Liver (tissue), 9 donors: ENCODE results near the gene ATP6V1C2. TPM values are rescaled to one million over a fixed set of nuclear protein-coding genes. Genes with fewer than 3 reads are reported as not detected.

Source experiments
- DNase-seq: peaks from one replicate; pipeline ENCODE4 v3.0.0-alpha.2; 2017; ENCODE audit warnings: low spot score
- H3K27ac ChIP-seq, 2 donors: one replicate each; pipeline ENCODE4 v1.7.0; 2013; ENCODE audit warnings: inconsistent platforms in 2 of 2, low read length in 2 of 2, control low read depth in 1 of 2, low read depth in 1 of 2, mild to moderate bottlenecking in 1 of 2
- H3K27me3 ChIP-seq, 4 donors: one replicate each; pipeline versions ENCODE4 v1.6.1 to v1.7.0; 2013; ENCODE audit warnings: low read length in 3 of 4, inconsistent platforms in 1 of 4, mild to moderate bottlenecking in 1 of 4, moderate library complexity in 1 of 4; ENCODE audit not compliant: control insufficient read depth in 4 of 4, insufficient read depth in 4 of 4
- H3K36me3 ChIP-seq, 4 donors: one replicate each; pipeline versions ENCODE4 v1.6.1 to v1.7.0; 2013; ENCODE audit warnings: low read length in 3 of 4, mild to moderate bottlenecking in 3 of 4, low read depth in 1 of 4, moderate library complexity in 1 of 4; ENCODE audit not compliant: control insufficient read depth in 4 of 4, insufficient read depth in 3 of 4
- H3K4me1 ChIP-seq, 4 donors: one replicate each; pipeline versions ENCODE4 v1.6.1 to v1.7.0; 2013; ENCODE audit warnings: low read length in 3 of 4, mild to moderate bottlenecking in 3 of 4, moderate library complexity in 1 of 4; ENCODE audit not compliant: control insufficient read depth in 4 of 4, insufficient read depth in 4 of 4
- H3K4me3 ChIP-seq, 3 donors: one replicate each; pipeline versions ENCODE4 v1.6.1 to v1.7.0; 2013; ENCODE audit warnings: low read length in 3 of 3, control low read depth in 1 of 3, low read depth in 1 of 3, mild to moderate bottlenecking in 1 of 3
- H3K9ac ChIP-seq, 2 donors: one replicate each; pipeline ENCODE4 v1.7.0; 2013; ENCODE audit warnings: low read length in 2 of 2, mild to moderate bottlenecking in 2 of 2, moderate library complexity in 2 of 2, control low read depth in 1 of 2, low read depth in 1 of 2
- H3K9me3 ChIP-seq, 4 donors: one replicate each; pipeline versions ENCODE4 v1.6.1 to v1.7.0; 2013; ENCODE audit warnings: low read length in 3 of 4; ENCODE audit not compliant: control insufficient read depth in 4 of 4
- EGR1 ChIP-seq, 2 donors: IDR thresholded peaks; 2 replicates each; pipeline ENCODE4 v1.6.1; 2016 to 2018; ENCODE audit warnings: antibody characterized with exemption in 2 of 2, low read depth in 2 of 2
- FOXA1 ChIP-seq: IDR thresholded peaks from 2 replicates; pipeline ENCODE4 v1.6.1; 2016; ENCODE audit warnings: antibody characterized with exemption
- FOXA2 ChIP-seq: IDR thresholded peaks from 2 replicates; pipeline ENCODE4 v1.6.1; 2016; ENCODE audit warnings: antibody characterized with exemption
- GABPA ChIP-seq, 2 donors: IDR thresholded peaks in 1 of 2; conservative IDR thresholded peaks in 1 of 2; 2 replicates each; pipeline ENCODE4 v1.6.1; 2016; ENCODE audit warnings: antibody characterized with exemption in 2 of 2, mild to moderate bottlenecking in 1 of 2, moderate library complexity in 1 of 2
- HNF4A ChIP-seq, 2 donors: conservative IDR thresholded peaks; 2 replicates each; pipeline ENCODE4 v1.6.1; 2016; ENCODE audit warnings: antibody characterized with exemption in 2 of 2, mild to moderate bottlenecking in 2 of 2
- HNF4G ChIP-seq: IDR thresholded peaks from 2 replicates; pipeline ENCODE4 v1.6.1; 2016; ENCODE audit warnings: antibody characterized with exemption
- JUND ChIP-seq, 2 donors: IDR thresholded peaks; 2 replicates each; pipeline ENCODE4 v1.6.1; 2016; ENCODE audit warnings: antibody characterized with exemption in 2 of 2
- NR2F2 ChIP-seq: IDR thresholded peaks from 2 replicates; pipeline ENCODE4 v1.6.1; 2016; ENCODE audit warnings: antibody characterized with exemption
- RAD21 ChIP-seq, 2 donors: IDR thresholded peaks; 2 replicates each; pipeline ENCODE4 v1.6.1; 2016; ENCODE audit warnings: antibody characterized with exemption in 2 of 2, mild to moderate bottlenecking in 2 of 2
- RXRA ChIP-seq, 2 donors: IDR thresholded peaks; 2 replicates each; pipeline ENCODE4 v1.6.1; 2017 to 2018; ENCODE audit warnings: antibody characterized with exemption in 2 of 2, mild to moderate bottlenecking in 1 of 2
- SP1 ChIP-seq: IDR thresholded peaks from 2 replicates; pipeline ENCODE4 v1.6.1; 2018; ENCODE audit warnings: antibody characterized with exemption, mild to moderate bottlenecking
- TAF1 ChIP-seq: conservative IDR thresholded peaks from 2 replicates; pipeline ENCODE4 v1.6.1; 2016; ENCODE audit warnings: antibody characterized with exemption, mild to moderate bottlenecking
- YY1 ChIP-seq: IDR thresholded peaks from 2 replicates; pipeline ENCODE4 v1.6.1; 2016; ENCODE audit warnings: antibody characterized with exemption, mild to moderate bottlenecking
- WGBS: extraction: QIAGEN DNeasy Blood & Tissue Kit; methylation state at CpG from one replicate; pipeline ENCODE4 v1.1.7; 2013; 5-methylcytosine and 5-hydroxymethylcytosine counted together
- polyA plus RNA-seq, 2 donors: library from polyadenylated mRNA; stranded (reverse) in 1 of 2; unstranded in 1 of 2; fragments of 200-250 nt in 1 of 2; fragments of >200 nt in 1 of 2; fragmentation: Nextera tagmentation in 1 of 2; extraction: Ambion mirVana in 1 of 2; gene quantifications; one replicate each; pipeline versions ENCODE4 v1.2.1 to v1.2.3, GENCODE V29; 2013 to 2015
- total RNA-seq, 2 donors: library from RNA; depleted of rRNA; stranded (reverse); fragments of >200 nt; gene quantifications; one replicate each; pipeline ENCODE4 v1.2.3, GENCODE V29; 2014
- TF ChIP-seq, protein P1 (sequence below): IDR thresholded peaks from 2 replicates; pipeline ENCODE4 v1.6.1; 2016; ENCODE audit warnings: antibody characterized with exemption, mild to moderate bottlenecking
- TF ChIP-seq, protein P2 (sequence below): IDR thresholded peaks from 2 replicates; pipeline ENCODE4 v1.6.1; 2016; ENCODE audit warnings: antibody characterized with exemption
- TF ChIP-seq, protein P3 (sequence below): IDR thresholded peaks from 2 replicates; pipeline ENCODE4 v1.6.1; 2016; ENCODE audit warnings: antibody characterized with exemption
- TF ChIP-seq, protein P4 (sequence below): fragments of 150-350 bp; IDR thresholded peaks from 2 replicates; pipeline ENCODE4 v1.5.1; 2017; ENCODE audit warnings: improper control_type of control experiment, low read depth, low read length; ENCODE audit not compliant: missing input control
- donor health status: healthy.
- donor health status: healthy.
- donor health status: healthy.
- donor health status: healthy.
- donor health status: healthy.

The ATP6V1C2 gene
- total and polyA plus RNA-seq, 4 donors = 0.08 to 0.66 (median 0.33) TPM

DNA sequence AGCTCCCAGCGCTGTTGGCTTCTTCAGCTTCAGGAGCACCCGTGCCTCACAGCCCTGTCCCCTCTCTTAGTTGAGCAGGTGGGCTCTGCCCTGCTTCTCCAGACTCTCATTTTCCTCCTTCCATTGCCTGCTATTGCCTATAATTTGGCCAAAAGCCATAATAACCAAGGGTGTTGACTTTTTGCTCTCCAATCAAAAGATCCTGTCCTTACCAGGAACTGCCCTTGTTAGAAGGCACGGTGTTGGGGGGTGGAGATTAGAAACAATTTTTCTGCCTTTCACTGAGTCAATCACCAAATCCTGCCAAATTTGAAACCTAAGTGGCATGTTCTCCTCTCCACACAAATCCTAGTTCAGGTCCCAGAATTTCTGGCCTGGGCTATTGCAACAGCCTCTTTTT is 107.9 kb downstream of the ATP6V1C2 start:
- Histone ChIP-seq H3K27me3 (no peaks in the 10 kb centered on the region), H3K9ac (no peak overlapping the region), H3K9me3 (no peaks in the 10 kb centered on the region), H3K27ac (no peak overlapping the region), H3K4me3 (no peak overlapping the region), H3K36me3 (no peaks in the 10 kb centered on the region), H3K4me1 (peaks cover 6 to 32% (median 23%) of the 10 kb centered on the region in 4 donors)
- no peak for DNase-seq
- no peak for TF ChIP-seq JUND (IDR thresholded peaks at IDR 0.05)
- no peak for TF ChIP-seq TAF1
- no peak for TF ChIP-seq RAD21 (IDR thresholded peaks at IDR 0.05)
- no peak for TF ChIP-seq FOXA1
- no peak for TF ChIP-seq NR2F2
- TF ChIP-seq SP1 = no peak
- TF ChIP-seq RXRA (IDR thresholded peaks at IDR 0.05) = no peak
- TF ChIP-seq, protein P1, sequence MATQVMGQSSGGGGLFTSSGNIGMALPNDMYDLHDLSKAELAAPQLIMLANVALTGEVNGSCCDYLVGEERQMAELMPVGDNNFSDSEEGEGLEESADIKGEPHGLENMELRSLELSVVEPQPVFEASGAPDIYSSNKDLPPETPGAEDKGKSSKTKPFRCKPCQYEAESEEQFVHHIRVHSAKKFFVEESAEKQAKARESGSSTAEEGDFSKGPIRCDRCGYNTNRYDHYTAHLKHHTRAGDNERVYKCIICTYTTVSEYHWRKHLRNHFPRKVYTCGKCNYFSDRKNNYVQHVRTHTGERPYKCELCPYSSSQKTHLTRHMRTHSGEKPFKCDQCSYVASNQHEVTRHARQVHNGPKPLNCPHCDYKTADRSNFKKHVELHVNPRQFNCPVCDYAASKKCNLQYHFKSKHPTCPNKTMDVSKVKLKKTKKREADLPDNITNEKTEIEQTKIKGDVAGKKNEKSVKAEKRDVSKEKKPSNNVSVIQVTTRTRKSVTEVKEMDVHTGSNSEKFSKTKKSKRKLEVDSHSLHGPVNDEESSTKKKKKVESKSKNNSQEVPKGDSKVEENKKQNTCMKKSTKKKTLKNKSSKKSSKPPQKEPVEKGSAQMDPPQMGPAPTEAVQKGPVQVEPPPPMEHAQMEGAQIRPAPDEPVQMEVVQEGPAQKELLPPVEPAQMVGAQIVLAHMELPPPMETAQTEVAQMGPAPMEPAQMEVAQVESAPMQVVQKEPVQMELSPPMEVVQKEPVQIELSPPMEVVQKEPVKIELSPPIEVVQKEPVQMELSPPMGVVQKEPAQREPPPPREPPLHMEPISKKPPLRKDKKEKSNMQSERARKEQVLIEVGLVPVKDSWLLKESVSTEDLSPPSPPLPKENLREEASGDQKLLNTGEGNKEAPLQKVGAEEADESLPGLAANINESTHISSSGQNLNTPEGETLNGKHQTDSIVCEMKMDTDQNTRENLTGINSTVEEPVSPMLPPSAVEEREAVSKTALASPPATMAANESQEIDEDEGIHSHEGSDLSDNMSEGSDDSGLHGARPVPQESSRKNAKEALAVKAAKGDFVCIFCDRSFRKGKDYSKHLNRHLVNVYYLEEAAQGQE = no peak
- no peak for TF ChIP-seq YY1
- TF ChIP-seq, protein P2, sequence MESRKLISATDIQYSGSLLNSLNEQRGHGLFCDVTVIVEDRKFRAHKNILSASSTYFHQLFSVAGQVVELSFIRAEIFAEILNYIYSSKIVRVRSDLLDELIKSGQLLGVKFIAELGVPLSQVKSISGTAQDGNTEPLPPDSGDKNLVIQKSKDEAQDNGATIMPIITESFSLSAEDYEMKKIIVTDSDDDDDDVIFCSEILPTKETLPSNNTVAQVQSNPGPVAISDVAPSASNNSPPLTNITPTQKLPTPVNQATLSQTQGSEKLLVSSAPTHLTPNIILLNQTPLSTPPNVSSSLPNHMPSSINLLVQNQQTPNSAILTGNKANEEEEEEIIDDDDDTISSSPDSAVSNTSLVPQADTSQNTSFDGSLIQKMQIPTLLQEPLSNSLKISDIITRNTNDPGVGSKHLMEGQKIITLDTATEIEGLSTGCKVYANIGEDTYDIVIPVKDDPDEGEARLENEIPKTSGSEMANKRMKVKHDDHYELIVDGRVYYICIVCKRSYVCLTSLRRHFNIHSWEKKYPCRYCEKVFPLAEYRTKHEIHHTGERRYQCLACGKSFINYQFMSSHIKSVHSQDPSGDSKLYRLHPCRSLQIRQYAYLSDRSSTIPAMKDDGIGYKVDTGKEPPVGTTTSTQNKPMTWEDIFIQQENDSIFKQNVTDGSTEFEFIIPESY = no peak
- TF ChIP-seq, protein P3, sequence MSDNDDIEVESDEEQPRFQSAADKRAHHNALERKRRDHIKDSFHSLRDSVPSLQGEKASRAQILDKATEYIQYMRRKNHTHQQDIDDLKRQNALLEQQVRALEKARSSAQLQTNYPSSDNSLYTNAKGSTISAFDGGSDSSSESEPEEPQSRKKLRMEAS = no peak
- TF ChIP-seq FOXA2 = no peak
- TF ChIP-seq HNF4G = no peak
- TF ChIP-seq HNF4A (conservative IDR thresholded peaks at IDR 0.05) = no peak
- 66% methylated on average over 3 of the region's 3 CpGs for WGBS

DNA sequence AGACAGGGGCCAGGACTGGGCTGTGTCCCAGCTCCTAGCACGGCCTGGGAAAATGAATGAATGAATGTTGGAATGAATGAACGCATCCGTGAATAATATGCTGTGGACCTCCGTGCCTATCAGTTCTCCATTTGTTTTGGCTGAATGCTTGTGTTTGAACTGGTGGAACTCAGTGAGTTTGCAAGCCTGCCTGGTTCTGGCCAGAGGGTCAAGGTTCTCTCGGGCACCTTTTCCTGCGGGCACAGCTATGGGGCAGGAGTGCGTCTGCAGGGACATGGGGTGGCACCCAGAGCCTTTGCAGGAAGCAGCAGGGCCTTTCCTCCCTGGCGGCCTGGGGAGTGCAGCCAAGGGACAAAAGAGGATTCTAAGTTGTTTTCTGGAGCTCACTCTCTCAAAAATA is 108.8 kb downstream of the ATP6V1C2 start:
- DNase-seq = no peak
- Histone ChIP-seq H3K9ac (no peak overlapping the region), H3K27ac (no peak overlapping the region), H3K36me3 (no peaks in the 10 kb centered on the region), H3K4me3 (no peak overlapping the region), H3K27me3 (no peaks in the 10 kb centered on the region), H3K9me3 (no peaks in the 10 kb centered on the region), H3K4me1 (peaks cover 8 to 32% (median 23%) of the 10 kb centered on the region in 4 donors)
- 30% methylated on average over 8 of the region's 8 CpGs for WGBS
- TF ChIP-seq, protein P4, sequence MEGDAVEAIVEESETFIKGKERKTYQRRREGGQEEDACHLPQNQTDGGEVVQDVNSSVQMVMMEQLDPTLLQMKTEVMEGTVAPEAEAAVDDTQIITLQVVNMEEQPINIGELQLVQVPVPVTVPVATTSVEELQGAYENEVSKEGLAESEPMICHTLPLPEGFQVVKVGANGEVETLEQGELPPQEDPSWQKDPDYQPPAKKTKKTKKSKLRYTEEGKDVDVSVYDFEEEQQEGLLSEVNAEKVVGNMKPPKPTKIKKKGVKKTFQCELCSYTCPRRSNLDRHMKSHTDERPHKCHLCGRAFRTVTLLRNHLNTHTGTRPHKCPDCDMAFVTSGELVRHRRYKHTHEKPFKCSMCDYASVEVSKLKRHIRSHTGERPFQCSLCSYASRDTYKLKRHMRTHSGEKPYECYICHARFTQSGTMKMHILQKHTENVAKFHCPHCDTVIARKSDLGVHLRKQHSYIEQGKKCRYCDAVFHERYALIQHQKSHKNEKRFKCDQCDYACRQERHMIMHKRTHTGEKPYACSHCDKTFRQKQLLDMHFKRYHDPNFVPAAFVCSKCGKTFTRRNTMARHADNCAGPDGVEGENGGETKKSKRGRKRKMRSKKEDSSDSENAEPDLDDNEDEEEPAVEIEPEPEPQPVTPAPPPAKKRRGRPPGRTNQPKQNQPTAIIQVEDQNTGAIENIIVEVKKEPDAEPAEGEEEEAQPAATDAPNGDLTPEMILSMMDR = no peak
- peak; percentile 91 for TF ChIP-seq HNF4A (conservative IDR thresholded peaks at IDR 0.05)
- no peak for TF ChIP-seq EGR1 (IDR thresholded peaks at IDR 0.05; ENCODE audit: low read depth in 2 of 2)
- peak; percentile 96 to 97 for TF ChIP-seq RXRA (IDR thresholded peaks at IDR 0.05)
- TF ChIP-seq NR2F2 = peak; percentile 30
- no peak for TF ChIP-seq FOXA1
- TF ChIP-seq, protein P2 = no peak
- TF ChIP-seq, protein P1 = peak; percentile 64
- TF ChIP-seq SP1 = peak; percentile 97
- peak in 1 of 2 donors; percentile 54 for TF ChIP-seq GABPA (IDR thresholded peaks at IDR 0.05 in 1 of 2, conservative IDR thresholded peaks at IDR 0.05 in 1 of 2)
- TF ChIP-seq HNF4G = peak; percentile 82
- peak; percentile 34 to 59 for TF ChIP-seq RAD21 (IDR thresholded peaks at IDR 0.05)
- TF ChIP-seq FOXA2 = no peak
- peak in 1 of 2 donors; percentile 31 for TF ChIP-seq JUND (IDR thresholded peaks at IDR 0.05)
- TF ChIP-seq, protein P3 = peak; percentile 75
- no peak for TF ChIP-seq TAF1
- peak; percentile 88 for TF ChIP-seq YY1
